GM23248 (cell line): ENCODE results near the gene NDUFA11. TPM values are rescaled to one million over a fixed set of nuclear protein-coding genes. Genes with fewer than 3 reads are reported as not detected.
"Not testable (repeated sequence)": the region's sequence is repeated elsewhere in the genome, so short reads cannot be mapped to it uniquely, and the experiment has no call there.

Experiments used
- DNase-seq: peaks from one replicate; pipeline ENCODE4 v3.0.0-alpha.2; 2015
- H2AFZ ChIP-seq: fragments of 200-600 bp; sonication (generic); 2 replicates; pipeline ENCODE4 v1.6.1; 2016; ENCODE audit warnings: antibody characterized with exemption
- H3F3A ChIP-seq: fragments of 200-600 bp; sonication (generic); 2 replicates; pipeline ENCODE4 v1.6.1; 2016; ENCODE audit warnings: mild to moderate bottlenecking, antibody characterized with exemption, mixed run types; ENCODE audit not compliant: insufficient read depth
- H3K27ac ChIP-seq: fragments of 200-600 bp; sonication (generic); 2 replicates; pipeline ENCODE4 v1.5.1; 2016; ENCODE audit warnings: mild to moderate bottlenecking
- H3K27me3 ChIP-seq: fragments of 200-600 bp; sonication (generic); replicated peaks from 2 replicates; pipeline ENCODE4 v1.6.1; 2016; ENCODE audit warnings: mild to moderate bottlenecking; ENCODE audit not compliant: insufficient read depth
- H3K36me3 ChIP-seq: fragments of 200-600 bp; sonication (generic); 2 replicates; pipeline ENCODE4 v1.6.1; 2016; ENCODE audit warnings: low read depth, mild to moderate bottlenecking
- H3K4me1 ChIP-seq: fragments of 200-600 bp; sonication (generic); 2 replicates; pipeline ENCODE4 v1.6.1; 2016; ENCODE audit warnings: mild to moderate bottlenecking; ENCODE audit not compliant: insufficient read depth
- H3K4me2 ChIP-seq: fragments of 200-600 bp; sonication (generic); one replicate; pipeline ENCODE4 v1.6.1; 2016; ENCODE audit warnings: mild to moderate bottlenecking; ENCODE audit not compliant: unreplicated experiment
- H3K4me3 ChIP-seq: fragments of 200-600 bp; sonication (generic); 2 replicates; pipeline ENCODE4 v1.5.1; 2016; ENCODE audit warnings: mild to moderate bottlenecking
- H3K79me2 ChIP-seq: fragments of 200-600 bp; sonication (generic); 2 replicates; pipeline ENCODE4 v1.6.1; 2016; ENCODE audit warnings: mild to moderate bottlenecking; ENCODE audit not compliant: insufficient read depth
- H3K9ac ChIP-seq: fragments of 200-600 bp; sonication (generic); 2 replicates; pipeline ENCODE4 v1.6.1; 2016; ENCODE audit warnings: mild to moderate bottlenecking
- H3K9me2 ChIP-seq: fragments of 200-600 bp; sonication (generic); 2 replicates; pipeline ENCODE4 v1.6.1; 2016; ENCODE audit warnings: mixed run types, mild to moderate bottlenecking, moderate library complexity; ENCODE audit not compliant: insufficient read depth
- H3K9me3 ChIP-seq: fragments of 200-600 bp; sonication (generic); one replicate; pipeline ENCODE4 v1.6.1; 2017; ENCODE audit warnings: low read depth
- H4K20me1 ChIP-seq: fragments of 200-600 bp; sonication (generic); 2 replicates; pipeline ENCODE4 v1.6.0; 2016; ENCODE audit not compliant: insufficient read depth
- EZH2 ChIP-seq: fragments of 200-600 bp; sonication (generic); IDR thresholded peaks from 2 replicates; pipeline ENCODE4 v1.6.1; 2018; ENCODE audit warnings: antibody characterized with exemption, mild to moderate bottlenecking; ENCODE audit not compliant: insufficient read depth, poor library complexity, severe bottlenecking
- EZH2phosphoT487 ChIP-seq: fragments of 200-600 bp; sonication (generic); IDR thresholded peaks from 2 replicates; pipeline ENCODE4 v1.6.1; 2018; ENCODE audit warnings: antibody characterized with exemption, moderate library complexity, mild to moderate bottlenecking, low read depth; ENCODE audit not compliant: insufficient read depth
- WGBS, 2 experiments: methylation state at CpG; one replicate each; pipeline ENCODE4 v1.1.6; 2015 to 2017; ENCODE audit warnings: low lambda C conversion rate in 2 of 2, low coverage in 1 of 2; ENCODE audit errors: missing lambda C conversion rate in 2 of 2; 5-methylcytosine and 5-hydroxymethylcytosine counted together
- in situ Hi-C: fragments of 300-500 bp; cut with MboI; formaldehyde crosslinking; loops from 2 replicates; pipeline ENCODE4 v1.15.0; 2020
- polyA plus RNA-seq: library from polyadenylated mRNA; unstranded; fragments of >200 nt; fragmentation: Nextera tagmentation; extraction: Ambion mirVana; gene quantifications from 2 replicates; pipeline ENCODE4 v1.2.1, GENCODE V29; 2016
- total RNA-seq: library from RNA; depleted of rRNA; stranded (reverse); fragments of >200 nt; shearing (Covaris generic); gene quantifications from 2 replicates; pipeline ENCODE4 v1.2.3, GENCODE V29; 2014

The NDUFA11 gene
- total and polyA plus RNA-seq, 2 experiments from 2014 or later: 231 to 588 TPM

- no peak for DNase-seq
- Histone ChIP-seq H3K27me3 (0 out of 2 replicates have a peak, but pooled peaks cover under 1% of the 10 kb centered on the region), H3K27ac (no peak overlapping the region), H3F3A (no peaks in the 10 kb centered on the region), H3K9me3 (no peaks in the 10 kb centered on the region), H3K36me3 (no peaks in the 10 kb centered on the region), H3K4me3 (no peak overlapping the region), H3K9ac (no peak overlapping the region), H2AFZ (no peak overlapping the region), H4K20me1 (no peaks in the 10 kb centered on the region), H3K9me2 (no peaks in the 10 kb centered on the region), H3K4me2 (no peak overlapping the region), H3K4me1 (no peaks in the 10 kb centered on the region), H3K79me2 (no peaks in the 10 kb centered on the region)
- 35 to 36% methylated on average over 10 to 11 of the region's 11 CpGs for WGBS, 2 experiments
- in situ Hi-C loops: no loop called here
- no peak for TF ChIP-seq EZH2phosphoT487
- no peak for TF ChIP-seq EZH2
Measured at GRCh38 chr19:5863030-5863665, 40.4 kb downstream of the NDUFA11 start.

GRCh38 chr19:5857203-5858081, 46.1 kb downstream of the NDUFA11 start:
- Histone ChIP-seq H3K27me3 (peaks cover 15% of the 10 kb centered on the region), H3K9me2 (no peaks in the 10 kb centered on the region), H3K4me2 (no peak overlapping the region), H3K4me1 (no peaks in the 10 kb centered on the region), H4K20me1 (no peaks in the 10 kb centered on the region), H2AFZ (no peak overlapping the region), H3F3A (no peaks in the 10 kb centered on the region), H3K79me2 (no peaks in the 10 kb centered on the region), H3K4me3 (no peak overlapping the region), H3K36me3 (no peaks in the 10 kb centered on the region), H3K27ac (no peak overlapping the region), H3K9me3 (no peaks in the 10 kb centered on the region), H3K9ac (no peak overlapping the region)
- in situ Hi-C loops: no loop called here
- 63 to 68% methylated on average over 18 of the region's 18 CpGs for WGBS, 2 experiments
- TF ChIP-seq EZH2phosphoT487 (no peak), EZH2 (no peak)
- DNase-seq: no peak

GRCh38 chr19:5855151-5855550, 48.4 kb downstream of the NDUFA11 start:
- DNase-seq, in situ Hi-C loops, H3K36me3 ChIP-seq, H3K9ac ChIP-seq, H3K9me2 ChIP-seq, H4K20me1 ChIP-seq, H2AFZ ChIP-seq, H3F3A ChIP-seq, H3K9me3 ChIP-seq, H3K27ac ChIP-seq, H3K4me2 ChIP-seq, H3K79me2 ChIP-seq, H3K4me1 ChIP-seq, H3K4me3 ChIP-seq: not testable (repeated sequence)
- 79 to 81% methylated on average over 9 of the region's 9 CpGs for WGBS, 2 experiments
- H3K27me3 ChIP-seq: peaks cover 15% of the 10 kb centered on the region

GRCh38 chr19:5854121-5854520, 49.5 kb downstream of the NDUFA11 start:
- H3K9me3 ChIP-seq, H3K4me3 ChIP-seq, H3K4me2 ChIP-seq, H3K36me3 ChIP-seq, H2AFZ ChIP-seq, H3K9ac ChIP-seq, H3K9me2 ChIP-seq, H3K4me1 ChIP-seq, H3K79me2 ChIP-seq, H3F3A ChIP-seq, H3K27ac ChIP-seq, in situ Hi-C loops, H4K20me1 ChIP-seq, DNase-seq: not testable (repeated sequence)
- H3K27me3 ChIP-seq: peaks cover 15% of the 10 kb centered on the region
- WGBS, 2 experiments: 26 to 33% methylated on average over 10 of the region's 10 CpGs
